ENCODE data around the gene GIN1. TPM values are rescaled to one million over a fixed set of nuclear protein-coding genes. Genes with fewer than 3 reads are reported as not detected.

The GIN1 gene
- total and polyA plus RNA-seq, 2 experiments from 2014 or later: 6.1 to 8.7 TPM

DNA sequence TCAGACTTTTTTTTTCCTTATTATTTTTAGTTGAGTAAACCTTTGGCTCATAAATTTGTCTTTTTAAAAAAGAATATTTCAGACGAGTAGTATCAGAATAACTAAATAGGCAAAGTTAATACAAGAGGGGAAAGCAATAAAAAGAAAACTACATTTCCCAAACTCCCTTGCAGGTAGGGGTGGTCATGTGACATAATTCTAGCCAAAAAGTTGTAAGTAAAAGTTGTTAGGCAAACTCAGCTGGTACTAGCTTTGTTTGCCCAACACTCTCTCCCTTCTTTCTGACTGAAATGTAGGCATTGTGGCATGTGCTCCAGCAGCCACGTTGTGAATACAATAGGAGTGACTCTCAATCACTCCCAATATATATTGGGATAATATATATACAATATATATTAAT, 20.9 kb downstream of the GIN1 start:
- Histone ChIP-seq H3K27ac (no peak overlapping the region), H3K9me3 (ENCODE audit: low read depth) (no peaks in the 10 kb centered on the region), H3K36me3 (no peaks in the 10 kb centered on the region), H3K4me3 (no peak overlapping the region), H3K27me3 (no peaks in the 10 kb centered on the region), H3K4me1 (ENCODE audit: low read depth) (peaks cover 9% of the 10 kb centered on the region)
- peak in 1 of 2 donors; percentile 7 for DNase-seq (ENCODE audit: low read depth in 1 of 2, low spot score in 1 of 2)
- TF ChIP-seq CTCF (IDR thresholded peaks at IDR 0.05; ENCODE audit: low read depth, low read length): no peak

- Histone ChIP-seq H3K27ac (no peak overlapping the region), H3K36me3 (no peaks in the 10 kb centered on the region), H3K27me3 (no peaks in the 10 kb centered on the region), H3K4me3 (no peak overlapping the region), H3K9me3 (ENCODE audit: low read depth) (no peaks in the 10 kb centered on the region), H3K4me1 (ENCODE audit: low read depth) (peaks cover 9% of the 10 kb centered on the region)
- DNase-seq (ENCODE audit: low read depth in 1 of 2, low spot score in 1 of 2): peak; percentile 10 to 51
- TF ChIP-seq CTCF (IDR thresholded peaks at IDR 0.05; ENCODE audit: low read depth, low read length): no peak
These were observed 25.2 kb downstream of the GIN1 start for GRCh38 chr5:103094737-103095136.

DNA sequence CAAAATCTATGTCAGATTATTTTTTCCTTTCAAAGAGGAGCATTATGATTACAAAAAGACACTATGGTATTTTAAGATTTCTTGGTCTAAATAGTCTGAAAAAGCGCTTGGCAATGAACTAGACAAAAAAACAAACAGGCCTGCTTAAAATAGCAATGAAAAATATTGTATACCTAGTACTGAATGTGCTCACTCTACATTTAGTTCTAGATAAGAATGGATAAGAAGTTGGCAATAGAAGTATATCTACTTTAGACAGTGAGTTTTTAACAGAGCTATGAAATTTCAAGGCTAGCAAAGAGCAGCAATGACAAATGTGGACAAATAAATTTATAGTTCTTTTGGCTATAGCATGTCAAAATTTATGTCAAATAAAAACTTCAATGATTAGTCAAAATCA, 26.2 kb downstream of the GIN1 start:
- H3K4me3 ChIP-seq: no peak overlapping the region
- peaks cover 9% of the 10 kb centered on the region for H3K4me1 ChIP-seq (ENCODE audit: low read depth)
- no peaks in the 10 kb centered on the region for H3K9me3 ChIP-seq (ENCODE audit: low read depth)
- no peaks in the 10 kb centered on the region for H3K36me3 ChIP-seq
- H3K27ac ChIP-seq: no peak overlapping the region
- TF ChIP-seq CTCF (IDR thresholded peaks at IDR 0.05; ENCODE audit: low read depth, low read length): no peak
- H3K27me3 ChIP-seq: no peaks in the 10 kb centered on the region
- no peak for DNase-seq (ENCODE audit: low read depth in 1 of 2, low spot score in 1 of 2)

- H3K27ac ChIP-seq: no peak overlapping the region
- peak in 1 of 2 donors; percentile 28 for DNase-seq (ENCODE audit: low read depth in 1 of 2, low spot score in 1 of 2)
These were observed 27.3 kb downstream of the GIN1 start for GRCh38 chr5:103092676-103093075.

DNA sequence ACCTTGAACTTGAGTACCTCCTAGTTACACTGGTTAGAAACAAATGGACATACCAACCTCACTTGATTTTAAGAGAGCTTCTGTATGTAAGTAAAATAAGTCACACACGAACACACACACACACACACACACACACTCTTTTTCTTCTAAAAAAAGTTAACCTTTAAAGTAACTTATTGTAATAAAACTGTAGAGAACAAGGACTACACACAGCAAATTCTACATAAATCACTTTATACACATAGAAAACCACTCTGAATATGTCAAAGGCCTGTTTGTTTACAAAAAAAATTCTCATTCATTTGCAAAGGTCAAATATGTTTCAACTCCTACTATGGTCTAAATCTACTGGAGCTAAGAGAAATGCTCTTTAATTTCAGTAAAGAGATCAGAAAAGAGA, 29.1 kb downstream of the GIN1 start:
- H3K4me1 ChIP-seq (ENCODE audit: low read depth): peaks cover 9% of the 10 kb centered on the region
- H3K27ac ChIP-seq: no peak overlapping the region
- no peak for DNase-seq (ENCODE audit: low read depth in 1 of 2, low spot score in 1 of 2)
- H3K4me3 ChIP-seq: no peak overlapping the region
- H3K9me3 ChIP-seq (ENCODE audit: low read depth): no peaks in the 10 kb centered on the region
- H3K27me3 ChIP-seq: no peaks in the 10 kb centered on the region
- no peak for TF ChIP-seq CTCF (IDR thresholded peaks at IDR 0.05; ENCODE audit: low read depth, low read length)
- H3K36me3 ChIP-seq: peaks cover 8% of the 10 kb centered on the region

More at GRCh38 chr5:103092676-103093075, 27.3 kb downstream of the GIN1 start:
- H3K4me3 ChIP-seq: no peak overlapping the region
- no peaks in the 10 kb centered on the region for H3K27me3 ChIP-seq
- peaks cover 9% of the 10 kb centered on the region for H3K4me1 ChIP-seq (ENCODE audit: low read depth)
- TF ChIP-seq CTCF (IDR thresholded peaks at IDR 0.05; ENCODE audit: low read depth, low read length): no peak
- no peaks in the 10 kb centered on the region for H3K9me3 ChIP-seq (ENCODE audit: low read depth)
- peaks cover 3% of the 10 kb centered on the region for H3K36me3 ChIP-seq

GRCh38 chr5:103089272-103089671, 30.7 kb downstream of the GIN1 start:
- no peaks in the 10 kb centered on the region for H3K9me3 ChIP-seq (ENCODE audit: low read depth)
- peaks cover 1% of the 10 kb centered on the region for H3K4me1 ChIP-seq (ENCODE audit: low read depth)
- H3K27ac ChIP-seq: no peak overlapping the region
- H3K4me3 ChIP-seq: no peak overlapping the region
- H3K27me3 ChIP-seq: no peaks in the 10 kb centered on the region
- TF ChIP-seq CTCF (IDR thresholded peaks at IDR 0.05; ENCODE audit: low read depth, low read length): no peak
- DNase-seq (ENCODE audit: low read depth in 1 of 2, low spot score in 1 of 2): no peak
- H3K36me3 ChIP-seq: peaks cover 8% of the 10 kb centered on the region

Data from cardiac muscle cell (in vitro differentiated cells and primary cell).